ENCODE data around the gene DNAAF3.

DNAAF3 gene

GRCh38 chr19:55115446-55116065 is 50.9 kb downstream of the DNAAF3 start:
- DNase-seq, result no peak

- no peak for DNase-seq
Observed at GRCh38 chr19:55114566-55115145, 51.8 kb downstream of the DNAAF3 start.

- DNase-seq, result no peak
Observed at GRCh38 chr19:55113570-55114039, 52.8 kb downstream of the DNAAF3 start.

DNA sequence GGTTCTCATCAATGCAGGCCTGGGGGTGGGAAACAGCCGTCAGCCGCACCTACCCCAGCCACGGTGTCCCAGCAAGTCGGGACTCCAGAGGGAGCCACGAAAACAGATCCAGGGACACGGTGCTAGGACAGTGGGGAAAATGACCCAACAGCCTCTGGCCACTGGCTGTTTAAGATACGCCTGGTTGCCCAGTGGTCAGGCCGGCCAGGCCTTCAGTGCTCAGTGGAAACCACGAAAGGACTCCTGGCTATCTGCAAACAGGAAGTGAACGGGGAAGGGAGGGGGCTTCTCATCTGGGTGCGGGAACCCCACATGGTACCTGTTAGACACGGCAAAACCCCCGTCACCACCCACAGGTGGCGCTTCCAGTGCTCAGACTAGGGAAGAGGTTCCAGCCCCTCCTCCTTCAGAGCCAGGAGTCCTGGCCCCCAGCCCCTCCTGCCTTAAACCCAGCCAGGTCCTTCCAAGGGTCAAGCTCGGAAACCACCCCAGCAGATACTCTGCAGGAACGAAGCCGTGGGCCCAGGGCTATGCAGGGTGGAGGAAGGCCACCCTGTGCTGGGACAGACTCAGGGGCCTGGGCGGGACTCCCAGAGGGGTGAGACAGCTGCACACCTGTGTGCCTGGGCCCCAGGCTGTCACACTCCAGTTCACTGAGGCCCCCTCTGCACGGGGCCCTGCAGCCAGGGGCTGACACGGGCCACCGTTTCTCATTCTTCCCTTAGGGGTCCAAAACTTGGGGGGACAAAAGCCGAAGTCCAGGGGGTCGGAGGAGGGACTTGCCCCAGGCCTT is 53.4 kb downstream of the DNAAF3 start:
- DNase-seq, result no peak

- no peak for DNase-seq
Observed at GRCh38 chr19:55112246-55112776, 54.1 kb downstream of the DNAAF3 start.

DNA sequence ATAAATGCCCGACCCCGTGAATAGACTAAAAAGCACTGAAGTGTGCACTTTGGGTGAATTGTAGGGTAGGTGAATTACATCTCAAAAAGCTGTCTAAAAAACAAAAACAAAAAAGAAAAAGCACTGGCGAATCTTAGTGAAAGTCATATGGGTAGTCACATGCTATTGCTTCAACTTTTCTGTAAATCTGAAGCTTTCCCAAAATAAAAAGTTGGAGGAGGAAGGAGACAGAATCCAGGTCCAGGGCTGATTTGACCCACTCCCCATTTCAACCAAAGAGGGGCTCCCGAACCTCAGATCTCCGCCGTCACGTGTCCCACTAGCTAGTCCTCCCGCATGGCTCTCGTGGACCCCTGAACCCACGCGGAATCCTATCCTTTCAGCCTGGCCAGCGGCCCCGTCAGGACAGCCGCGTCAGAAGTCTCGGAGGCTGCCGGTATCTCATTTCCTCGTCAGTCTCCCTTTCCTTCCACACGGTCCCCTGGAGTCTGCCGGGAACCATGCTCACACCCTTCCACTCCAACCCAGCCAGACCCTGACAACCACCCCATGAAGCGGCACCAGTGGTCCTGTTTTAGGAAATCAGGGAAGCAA is 55.1 kb downstream of the DNAAF3 start:
- DNase-seq, result no peak

DNA sequence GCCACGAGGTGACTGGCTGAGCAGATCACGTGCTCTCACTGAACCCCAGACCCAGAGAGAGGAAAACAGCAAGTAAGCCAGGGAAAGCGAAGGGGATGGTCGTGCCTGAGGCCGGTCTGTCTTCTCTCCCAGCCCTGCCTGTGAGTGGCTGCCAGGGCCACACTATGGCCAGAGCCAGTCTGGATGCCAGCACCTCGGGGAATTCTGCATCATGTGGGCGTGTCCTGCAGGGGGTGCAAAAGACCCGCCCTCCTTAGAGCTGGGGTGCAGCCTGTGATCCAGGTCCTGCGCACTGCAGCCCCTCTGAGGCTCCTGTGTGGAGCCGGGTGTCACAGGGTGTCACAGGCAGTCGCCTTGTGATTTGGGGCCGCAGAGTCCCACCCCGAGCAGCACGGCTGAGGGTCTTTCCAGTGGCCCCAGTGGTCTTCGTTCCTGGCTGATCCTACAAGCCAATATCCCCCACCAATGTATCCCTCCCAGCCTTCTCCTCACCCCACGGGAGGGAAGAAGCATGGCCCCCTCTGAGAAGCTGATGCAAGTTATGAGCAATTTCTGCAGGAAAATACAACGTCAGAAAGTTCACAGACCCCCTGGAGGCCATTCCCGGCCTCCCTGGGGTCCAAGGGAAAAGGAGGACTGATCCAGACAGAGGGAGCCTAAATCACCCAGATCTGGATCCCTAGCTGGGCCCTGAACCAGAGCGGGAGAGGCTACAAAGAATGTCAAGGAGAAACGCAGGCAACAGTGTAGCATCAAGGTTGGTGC is 56.7 kb downstream of the DNAAF3 start:
- no peak for DNase-seq
